NCI-H345 treated with DMSO at 0.1 percent for 48 hours (cell line): ENCODE data around the gene DOK4.

Experiments
- DNase-seq: peaks from one replicate; lab custom pipeline; 2025; ENCODE audit not compliant: unreplicated experiment; lab: John Stamatoyannopoulos, UW

Gene DOK4

GRCh38 chr16:57519796-57520360 is 33.6 kb upstream of the DOK4 start:
- no peak for DNase-seq

GRCh38 chr16:57518922-57519321 is 32.6 kb upstream of the DOK4 start:
- DNase-seq: no peak

GRCh38 chr16:57518520-57518919 is 32.2 kb upstream of the DOK4 start:
- no peak for DNase-seq

- no peak for DNase-seq
Observed at GRCh38 chr16:57517397-57518367, 31.4 kb upstream of the DOK4 start.

GRCh38 chr16:57516773-57517172 is 30.5 kb upstream of the DOK4 start:
- no peak for DNase-seq

- DNase-seq: no peak
Observed at GRCh38 chr16:57516176-57516725, 30.0 kb upstream of the DOK4 start.

GRCh38 chr16:57514791-57515600 is 28.7 kb upstream of the DOK4 start:
- DNase-seq: no peak

- DNase-seq: no peak
Observed at GRCh38 chr16:57514371-57514770, 28.1 kb upstream of the DOK4 start.

GRCh38 chr16:57513371-57514102 is 27.2 kb upstream of the DOK4 start:
- no peak for DNase-seq

- no peak for DNase-seq
Observed at GRCh38 chr16:57512296-57513001, 26.2 kb upstream of the DOK4 start.

- DNase-seq: no peak
Observed at GRCh38 chr16:57510016-57510871, 24.0 kb upstream of the DOK4 start.

GRCh38 chr16:57509231-57509923 is 23.1 kb upstream of the DOK4 start:
- DNase-seq: no peak

GRCh38 chr16:57508035-57508425 is 21.7 kb upstream of the DOK4 start:
- DNase-seq: no peak

GRCh38 chr16:57507136-57508034 is 21.1 kb upstream of the DOK4 start:
- DNase-seq: peak; percentile 29

GRCh38 chr16:57505169-57505568 is 18.9 kb upstream of the DOK4 start:
- no peak for DNase-seq

GRCh38 chr16:57504491-57504890 is 18.2 kb upstream of the DOK4 start:
- no peak for DNase-seq

- no peak for DNase-seq
Observed at GRCh38 chr16:57504001-57504400, 17.7 kb upstream of the DOK4 start.
